ENCODE results near the gene LCP1.
"Not testable (repeated sequence)": the region's sequence is repeated elsewhere in the genome, so short reads cannot be mapped to it uniquely, and the experiment has no call there.

Gene LCP1

DNA sequence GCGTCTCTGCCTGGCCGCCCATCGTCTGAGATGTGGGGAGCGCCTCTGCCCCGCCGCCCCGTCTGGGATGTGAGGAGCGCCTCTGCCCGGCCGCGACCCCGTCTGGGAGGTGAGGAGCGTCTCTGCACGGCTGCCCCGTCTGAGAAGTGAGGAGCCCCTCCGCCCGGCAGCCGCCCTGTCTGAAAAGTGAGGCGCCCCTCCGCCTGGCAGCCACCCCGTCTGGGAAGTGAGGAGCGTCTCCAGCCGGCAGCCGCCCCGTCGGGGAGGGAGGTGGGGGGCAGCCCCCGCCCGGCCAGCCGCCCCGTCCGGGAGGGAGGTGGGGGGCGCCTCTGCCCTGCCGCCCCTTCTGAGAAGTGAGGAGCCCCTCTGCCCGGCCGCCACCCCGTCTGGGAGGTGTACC, 19.2 kb downstream of the LCP1 start:
- in situ Hi-C loops (cut with MboI; ENCODE audit: low sequenced_read_pairs) = not testable (repeated sequence)

DNA sequence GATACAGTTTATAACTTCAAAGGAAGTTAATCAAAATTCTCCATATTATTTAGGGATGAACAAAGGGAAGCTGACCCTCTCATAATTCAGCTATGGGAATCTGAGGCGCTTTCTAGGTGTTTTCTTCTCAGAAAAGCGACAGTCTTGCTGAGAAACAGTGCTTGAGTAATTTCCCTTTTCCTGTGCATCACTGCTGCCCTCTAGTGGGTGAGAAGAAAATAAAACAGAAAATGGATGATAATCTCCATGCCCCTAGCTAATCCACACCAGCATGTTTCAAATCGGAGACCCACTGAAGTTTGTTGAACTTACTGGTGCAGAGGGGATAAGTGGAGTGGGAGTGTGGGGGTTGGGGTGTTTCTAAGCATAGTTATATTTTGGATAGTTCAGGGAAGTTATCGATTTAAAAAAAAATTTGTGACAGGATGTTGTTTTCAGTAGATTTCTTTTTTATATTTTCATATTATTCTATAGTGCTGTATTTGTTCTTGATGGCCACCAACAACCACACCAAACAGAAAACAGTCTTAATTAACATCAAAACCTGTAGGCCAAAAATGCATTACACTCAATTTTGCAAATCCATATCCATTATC, 21.4 kb downstream of the LCP1 start:
- in situ Hi-C loops (cut with MboI; ENCODE audit: low sequenced_read_pairs) = no loop called here

DNA sequence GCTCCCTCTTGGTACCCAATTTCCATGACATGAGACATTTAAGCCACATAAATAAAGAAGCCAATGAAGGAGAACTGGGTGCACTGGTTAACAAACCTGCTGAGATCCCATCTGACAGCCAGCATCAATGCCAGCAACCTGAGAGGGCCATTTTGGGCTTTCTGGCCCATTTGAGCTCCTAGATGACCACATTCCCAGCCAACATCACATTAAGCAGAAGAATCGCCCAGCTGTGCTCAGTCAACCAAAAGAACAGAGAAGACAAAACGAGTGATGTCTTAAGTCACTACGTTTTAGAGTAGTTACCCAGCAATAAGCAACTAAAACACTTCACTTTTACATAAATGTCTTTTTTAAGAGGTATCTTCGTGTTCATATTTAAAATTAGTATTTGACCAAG, 21.9 kb downstream of the LCP1 start:
- in situ Hi-C loops (cut with MboI; ENCODE audit: low sequenced_read_pairs) = no loop called here

DNA sequence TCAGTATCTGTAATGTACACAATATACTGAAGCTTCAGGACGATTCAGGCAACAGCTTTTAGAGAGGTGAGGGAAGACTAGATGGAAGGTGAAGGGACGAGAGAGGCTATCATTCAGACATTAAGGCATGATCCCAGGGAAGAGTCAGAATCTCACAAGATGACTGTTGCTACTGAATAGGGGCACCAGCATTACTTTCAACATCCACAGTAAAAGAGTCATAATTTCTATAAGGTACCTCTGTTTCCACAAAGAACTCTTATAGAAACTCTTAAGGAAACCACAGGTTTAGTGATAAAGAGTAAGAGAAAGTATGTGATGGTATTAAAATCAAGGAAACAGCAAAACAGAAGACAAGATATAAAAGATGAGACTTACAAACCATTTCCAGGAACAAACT, 23.0 kb downstream of the LCP1 start:
- in situ Hi-C loops (cut with MboI; ENCODE audit: low sequenced_read_pairs) = no loop called here

DNA sequence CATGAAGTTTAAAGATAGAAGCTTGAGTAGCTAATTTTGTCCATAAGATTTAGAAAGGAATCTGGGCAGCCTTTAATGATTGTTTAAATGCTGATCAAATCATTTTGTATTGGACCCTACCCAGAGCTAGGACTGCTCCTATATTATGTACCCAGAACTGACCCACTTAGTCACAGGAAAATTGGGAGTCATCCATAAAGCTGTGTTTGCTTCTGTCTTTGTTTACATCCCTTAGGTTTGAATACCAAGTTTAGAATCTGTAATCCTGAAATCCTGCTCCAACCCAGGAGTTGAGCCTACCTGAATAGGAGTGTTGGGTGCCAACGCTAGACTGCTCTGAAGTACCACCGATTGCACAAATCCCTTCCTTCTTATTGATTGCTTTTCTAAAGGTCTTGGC, 23.8 kb downstream of the LCP1 start:
- in situ Hi-C loops (cut with MboI; ENCODE audit: low sequenced_read_pairs) = no loop called here

DNA sequence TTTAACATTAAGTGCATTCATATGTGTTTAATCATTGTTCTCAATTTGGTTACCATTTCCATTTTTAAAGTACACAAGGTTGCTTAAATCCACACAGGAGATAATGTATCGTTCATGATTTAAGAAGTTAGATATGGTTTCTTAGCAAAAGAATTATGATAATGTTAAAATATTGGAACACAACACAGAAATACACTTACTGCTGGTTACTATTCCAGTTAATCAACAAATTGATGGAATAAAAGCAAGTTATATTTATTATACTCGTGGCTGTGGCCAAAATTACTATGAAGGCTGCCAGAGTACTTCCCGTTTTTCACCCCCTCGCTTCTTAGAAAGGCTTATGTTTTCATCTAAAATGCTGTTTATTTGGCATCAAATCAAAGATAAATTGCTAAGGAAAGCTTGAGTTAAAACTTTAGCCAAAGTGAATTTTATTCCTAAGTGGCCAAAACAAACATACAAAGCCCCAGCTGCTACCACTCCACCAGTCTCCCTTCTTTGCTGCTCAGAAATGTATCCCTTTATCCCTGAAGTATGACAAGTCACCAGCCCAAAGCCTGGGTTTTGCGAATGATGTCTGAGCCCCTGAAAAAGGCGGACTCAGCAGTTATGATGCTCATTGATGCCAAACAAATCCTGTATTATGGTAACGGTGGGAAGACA, 27.7 kb downstream of the LCP1 start:
- in situ Hi-C loops (cut with MboI; ENCODE audit: low sequenced_read_pairs) = no loop called here

DNA sequence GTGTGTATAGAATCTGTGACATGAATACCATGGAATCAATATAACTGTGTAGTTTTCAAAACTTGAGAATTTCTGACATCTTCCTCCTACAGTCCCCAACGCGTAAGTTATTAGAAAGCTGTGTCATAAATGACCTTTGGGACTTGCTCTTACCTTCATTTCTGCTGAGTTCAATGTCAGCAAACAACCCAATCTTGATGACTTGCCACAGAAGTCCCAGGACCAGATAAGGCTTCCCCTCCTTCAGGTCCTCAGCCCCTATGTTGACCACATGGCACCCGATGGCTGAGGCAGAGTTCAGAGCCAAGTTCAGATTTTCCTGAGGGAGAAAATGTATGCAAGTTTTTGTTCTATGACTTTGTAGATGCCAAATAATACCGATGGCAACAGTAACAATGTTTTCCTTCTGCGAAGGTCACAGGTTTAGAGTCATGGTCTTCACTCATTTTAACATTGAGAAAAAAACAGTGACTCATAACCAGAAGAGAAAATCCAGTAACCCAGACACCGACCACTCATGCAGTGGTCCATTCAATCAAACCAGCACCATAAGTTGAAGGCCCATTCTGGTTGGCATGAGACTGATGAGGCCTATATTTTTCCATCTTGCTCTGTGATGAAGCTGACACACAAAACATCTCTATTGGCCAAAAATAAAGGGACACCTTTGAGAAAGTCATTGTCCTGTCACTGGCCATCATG, 29.2 kb downstream of the LCP1 start:
- in situ Hi-C loops (cut with MboI; ENCODE audit: low sequenced_read_pairs) = no loop called here

DNA sequence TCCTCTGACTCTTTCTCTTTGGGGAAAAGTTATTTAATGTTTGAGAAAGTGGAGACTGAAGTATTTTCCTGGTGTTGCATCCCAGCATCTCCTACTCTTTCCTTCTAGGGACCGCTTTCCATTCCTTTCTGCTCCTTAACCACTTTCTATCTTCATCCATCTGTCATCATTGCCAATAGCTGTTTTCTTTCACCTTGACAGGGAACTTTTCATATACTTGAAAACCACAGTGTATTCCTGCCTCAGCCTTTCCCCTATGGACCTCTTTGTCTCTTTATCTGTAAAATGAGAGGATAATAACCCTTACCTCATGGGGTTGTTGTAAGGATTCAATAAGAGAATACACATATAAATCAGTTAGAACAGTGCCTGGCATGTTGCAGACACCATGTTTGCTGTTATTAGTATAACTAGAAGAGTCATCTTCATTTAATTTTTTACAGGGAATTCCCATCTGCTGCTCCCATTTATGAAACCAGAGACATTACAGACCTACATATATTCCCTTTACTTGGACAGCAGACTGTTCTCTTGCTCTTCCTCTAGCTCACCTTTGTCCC, 31.8 kb downstream of the LCP1 start:
- in situ Hi-C loops (cut with MboI; ENCODE audit: low sequenced_read_pairs) = no loop called here

DNA sequence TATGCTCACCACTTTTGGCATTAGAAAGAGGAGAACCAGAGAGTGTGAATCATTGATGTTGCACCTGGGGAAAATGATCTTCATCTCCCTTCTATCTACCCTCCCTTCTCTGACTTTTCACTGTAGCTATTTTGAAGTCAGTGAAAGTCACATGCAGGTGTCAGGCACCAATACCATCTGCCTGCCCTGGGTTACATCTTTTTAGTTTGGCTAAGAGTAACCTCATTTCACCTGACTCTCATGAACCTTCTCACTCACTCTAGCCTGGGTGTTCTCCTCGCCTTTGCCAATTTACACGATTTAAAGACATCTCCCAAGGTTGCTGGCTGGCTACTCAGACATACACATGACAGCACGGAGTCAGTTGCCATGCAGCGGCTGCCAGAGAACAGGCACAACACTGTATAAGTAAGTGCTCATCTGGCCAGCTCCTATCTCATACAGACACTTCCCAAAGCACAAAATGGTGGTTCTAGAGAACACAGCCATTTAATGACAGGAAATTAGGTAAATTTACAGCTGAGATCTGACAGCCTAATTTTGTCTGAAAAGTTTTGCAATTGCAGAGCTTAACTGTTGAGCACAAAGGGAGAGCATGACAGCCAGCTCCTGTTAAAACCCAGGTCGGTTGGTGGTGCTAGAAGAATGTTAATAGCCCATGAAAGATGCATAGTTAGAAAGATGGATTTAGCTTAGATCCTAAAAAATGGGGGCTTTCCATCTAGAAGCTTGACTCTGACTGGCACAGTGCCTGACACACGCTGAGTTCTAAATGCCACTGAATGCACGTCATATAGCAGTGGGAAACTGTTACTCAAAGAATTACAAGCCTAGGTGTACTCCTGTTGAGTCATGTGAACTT, 32.5 kb downstream of the LCP1 start:
- in situ Hi-C loops (cut with MboI; ENCODE audit: low sequenced_read_pairs) = no loop called here

DNA sequence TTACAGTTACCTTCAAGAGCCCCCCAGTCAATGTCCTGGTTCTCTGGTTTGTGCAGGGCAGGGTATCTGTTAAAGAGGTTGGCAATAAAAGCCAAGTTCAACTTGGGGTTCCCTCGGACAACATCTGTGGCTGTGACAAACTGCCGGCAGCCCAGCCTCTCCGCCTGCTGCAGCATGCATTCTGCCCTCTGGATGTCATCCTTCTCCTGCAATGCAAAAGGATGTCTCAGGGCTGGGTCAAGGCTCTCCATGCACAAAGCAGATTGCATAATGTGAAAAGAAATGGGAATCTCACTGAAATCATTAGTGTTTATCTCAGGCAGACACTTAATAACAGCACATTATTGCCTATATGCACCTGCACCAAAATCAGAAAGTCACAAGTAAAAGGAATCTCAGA, 35.1 kb downstream of the LCP1 start:
- in situ Hi-C loops (cut with MboI; ENCODE audit: low sequenced_read_pairs) = no loop called here

DNA sequence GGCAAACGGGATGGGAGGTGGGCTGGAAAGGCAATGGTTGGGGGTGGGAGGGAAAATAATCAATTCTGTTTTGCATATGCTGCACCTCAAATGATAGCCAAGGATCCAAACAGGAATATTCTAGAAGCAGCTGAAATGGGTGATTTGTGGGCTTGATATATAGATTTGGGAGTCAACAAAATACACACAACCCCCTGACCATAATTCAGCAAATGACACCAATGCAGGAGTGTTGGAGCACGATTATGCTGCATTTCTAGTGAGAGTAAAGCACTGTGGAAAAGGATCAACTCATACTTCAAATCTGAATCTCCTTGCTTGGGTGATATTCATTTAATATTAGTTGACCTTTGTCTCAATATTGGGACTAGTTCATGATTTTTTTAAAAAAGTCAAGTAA, 36.0 kb downstream of the LCP1 start:
- in situ Hi-C loops (cut with MboI; ENCODE audit: low sequenced_read_pairs) = no loop called here

DNA sequence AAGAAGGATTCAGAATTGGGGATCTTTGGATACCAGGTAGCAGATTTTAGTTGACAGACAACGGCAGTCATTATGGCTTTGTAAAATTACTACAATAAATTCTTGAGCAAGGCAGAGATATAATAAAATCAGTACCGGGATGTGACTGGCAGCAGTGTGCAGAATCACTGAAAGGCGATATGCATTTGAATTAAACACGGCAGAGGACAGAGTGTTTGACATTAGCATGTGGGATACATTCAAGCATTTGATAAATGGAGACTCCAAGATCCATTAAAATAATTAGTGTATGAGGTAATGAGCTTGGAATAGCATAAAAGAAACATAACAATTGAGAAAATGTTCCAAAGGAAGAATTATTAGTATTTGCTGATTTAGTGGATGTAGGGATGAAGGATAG, 36.8 kb downstream of the LCP1 start:
- in situ Hi-C loops (cut with MboI; ENCODE audit: low sequenced_read_pairs) = no loop called here

DNA sequence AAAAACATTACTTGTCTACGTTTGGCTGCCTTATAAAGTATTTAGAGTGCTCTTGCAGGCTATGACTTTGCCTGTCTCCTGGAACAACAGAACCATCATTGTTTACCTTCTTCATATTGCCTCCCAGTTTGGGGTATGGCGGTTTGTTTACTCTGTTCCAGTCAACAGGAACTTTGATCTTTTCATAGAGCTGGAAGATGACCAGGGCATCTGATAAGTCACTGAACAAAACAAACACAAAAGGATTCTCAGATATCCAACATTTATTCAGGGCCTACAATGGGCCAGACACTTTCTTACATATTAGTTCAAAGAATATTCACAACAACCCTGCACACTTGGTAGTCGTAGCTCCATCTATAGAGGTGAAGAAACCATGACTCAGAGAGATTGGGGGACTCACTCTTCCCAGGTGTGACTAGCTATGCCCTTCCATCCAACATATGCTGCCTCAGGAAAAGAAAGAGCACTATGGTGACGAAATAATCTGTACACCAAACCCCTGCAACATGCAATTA, 38.7 kb downstream of the LCP1 start:
- in situ Hi-C loops (cut with MboI; ENCODE audit: low sequenced_read_pairs) = no loop called here

DNA sequence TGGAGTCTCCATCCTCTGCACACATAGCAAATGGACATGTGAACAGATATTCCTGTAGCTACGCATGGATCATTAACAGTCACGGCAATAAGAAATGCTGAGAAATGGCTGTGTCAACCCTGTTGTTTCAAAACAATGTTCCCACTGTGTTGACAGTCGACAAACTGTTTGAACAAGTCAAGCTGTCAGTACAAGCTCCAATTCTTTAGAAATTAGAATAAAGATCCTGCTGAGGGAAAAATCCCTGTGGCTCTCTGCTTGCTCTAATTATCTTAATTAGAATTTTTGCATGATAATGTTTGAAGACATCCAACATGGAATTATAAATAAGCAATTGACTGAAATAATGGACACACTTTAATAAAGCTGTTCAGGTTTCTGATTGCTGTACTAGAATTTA, 39.2 kb downstream of the LCP1 start:
- in situ Hi-C loops (cut with MboI; ENCODE audit: low sequenced_read_pairs) = no loop called here

DNA sequence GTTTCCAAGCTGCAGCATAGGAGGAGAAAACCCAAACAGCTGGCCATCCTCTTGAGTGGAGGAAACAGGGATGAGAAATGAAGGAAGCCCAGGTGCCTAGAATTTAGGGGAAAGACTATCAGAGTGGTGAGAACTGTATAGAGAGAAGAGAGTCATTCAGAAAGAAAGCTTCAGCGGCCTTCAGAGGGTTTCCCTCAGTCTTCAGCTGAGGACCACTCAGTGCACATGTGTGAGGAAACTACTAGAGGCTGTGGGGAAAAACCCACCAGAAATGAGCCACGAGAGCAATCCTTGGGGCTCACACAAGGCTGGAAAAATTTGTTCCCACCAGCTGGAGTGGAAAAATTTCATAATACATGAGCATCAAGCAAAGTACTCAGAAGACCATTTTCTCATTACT, 41.9 kb downstream of the LCP1 start:
- in situ Hi-C loops (cut with MboI; ENCODE audit: low sequenced_read_pairs) = no loop called here

DNA sequence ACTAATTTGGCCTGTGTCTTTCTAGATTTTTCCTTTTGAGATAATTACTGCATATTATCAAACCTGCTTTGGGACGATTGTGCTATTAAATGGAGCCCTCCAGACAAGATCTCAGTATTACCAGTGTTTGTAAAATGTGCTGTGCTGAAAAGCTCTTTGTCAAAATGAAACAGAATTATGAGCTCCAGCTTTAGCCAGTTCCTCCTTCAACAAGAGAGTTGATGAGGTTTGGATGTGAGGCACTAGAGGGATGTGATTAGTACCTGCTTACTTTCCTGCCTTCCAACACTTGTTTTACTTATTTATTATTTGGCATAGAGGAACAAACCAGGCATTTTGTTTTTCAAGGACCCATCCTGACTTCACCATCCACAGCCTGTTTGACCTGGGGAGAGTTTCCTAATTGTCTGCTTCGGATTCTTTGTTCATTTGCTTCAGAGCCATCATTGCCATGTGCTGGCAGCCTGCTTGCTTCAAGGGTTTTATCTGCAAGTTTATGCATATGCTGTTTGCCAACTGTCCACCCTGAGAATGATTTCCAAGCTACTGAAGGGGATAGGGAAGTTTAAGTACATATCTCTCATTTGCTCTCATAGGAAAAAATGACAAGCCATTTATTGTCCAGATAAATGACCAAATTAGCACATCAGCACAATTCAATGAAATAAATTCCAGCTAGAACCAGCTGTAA, 44.2 kb downstream of the LCP1 start:
- in situ Hi-C loops (cut with MboI; ENCODE audit: low sequenced_read_pairs) = no loop called here

DNA sequence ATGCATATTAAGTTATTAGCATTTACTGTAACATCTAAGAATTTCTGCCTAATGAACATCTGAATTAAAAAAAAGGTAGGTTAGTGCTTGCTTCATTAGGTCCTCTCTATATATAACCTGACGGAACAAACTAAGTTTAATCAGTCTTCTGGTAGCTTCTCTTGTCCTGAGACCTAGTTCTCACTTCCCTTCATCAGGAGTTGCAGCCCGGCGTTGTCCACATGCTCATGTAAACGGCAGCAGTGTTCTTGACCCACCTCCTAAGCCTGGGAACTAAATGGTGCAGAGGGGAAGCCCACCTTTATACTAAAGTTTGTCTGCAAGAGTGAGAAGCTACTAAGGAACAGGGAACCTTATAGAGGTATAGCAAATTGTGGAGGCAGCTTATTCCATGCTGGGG, 45.3 kb downstream of the LCP1 start:
- in situ Hi-C loops (cut with MboI; ENCODE audit: low sequenced_read_pairs) = no loop called here

DNA sequence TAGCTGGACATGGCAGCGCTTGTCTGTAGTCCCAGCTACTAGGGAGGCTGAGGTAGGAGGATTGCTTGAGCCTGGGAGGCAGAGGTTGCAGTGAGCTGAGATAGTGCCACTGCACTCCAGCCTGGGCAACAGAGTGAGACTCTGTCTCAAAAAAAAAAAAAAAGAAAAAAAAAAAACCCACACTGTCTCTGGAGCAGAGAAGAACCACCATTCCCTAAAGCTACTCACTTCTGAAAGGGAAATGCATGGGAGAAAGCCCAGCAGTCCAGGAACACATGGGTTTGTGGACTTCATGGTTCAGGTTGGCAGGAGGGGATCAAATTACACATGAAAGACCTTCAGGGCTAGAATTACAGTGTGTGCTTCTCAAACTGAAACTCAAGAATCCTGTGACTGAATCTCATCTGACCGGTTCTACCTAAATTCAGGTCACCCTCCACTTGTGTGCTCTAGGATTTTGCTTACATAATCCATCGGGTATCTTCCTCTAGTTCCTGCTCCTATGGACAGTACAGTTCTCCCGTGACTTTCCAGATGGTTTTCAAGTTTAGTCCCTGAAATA, 46.9 kb downstream of the LCP1 start:
- in situ Hi-C loops (cut with MboI; ENCODE audit: low sequenced_read_pairs) = no loop called here

DNA sequence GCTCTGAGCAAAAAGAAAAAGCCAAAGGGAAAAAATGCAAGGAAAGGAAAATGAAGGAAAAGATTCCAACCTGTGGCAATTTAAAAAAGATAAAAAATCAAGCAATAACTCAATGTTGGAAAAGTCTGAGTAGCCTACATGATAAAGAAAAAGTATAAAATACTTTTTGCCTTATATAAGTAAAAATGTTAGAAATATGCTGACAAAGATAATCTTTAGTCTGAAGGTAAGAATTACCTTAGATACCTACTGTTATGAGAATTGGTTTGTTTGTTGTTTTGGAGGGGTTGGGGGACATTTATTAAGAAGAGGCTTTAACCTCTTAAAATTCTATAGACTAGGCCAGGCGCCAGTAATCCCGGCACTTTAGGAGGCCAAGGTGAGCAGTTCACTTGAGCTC, 47.5 kb downstream of the LCP1 start:
- in situ Hi-C loops (cut with MboI; ENCODE audit: low sequenced_read_pairs) = no loop called here

DNA sequence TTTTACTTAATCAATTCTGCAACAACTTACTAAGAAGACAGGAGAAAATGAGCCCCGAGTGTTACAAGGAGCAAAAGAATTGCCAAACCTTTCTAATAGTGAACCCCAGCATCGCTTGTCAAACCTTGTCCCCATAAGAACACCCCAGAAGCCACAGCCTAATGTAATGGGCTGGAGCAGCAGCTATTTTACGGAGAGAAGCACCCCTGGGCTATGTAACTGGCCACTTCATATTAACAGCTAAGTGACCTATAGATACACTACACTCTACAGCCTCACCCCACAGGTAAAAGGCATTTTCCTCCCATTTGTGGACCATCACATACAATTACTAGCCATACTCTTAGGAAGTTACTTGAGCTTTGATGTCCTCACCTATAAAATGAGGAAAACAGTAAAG, 49.9 kb downstream of the LCP1 start:
- in situ Hi-C loops (cut with MboI; ENCODE audit: low sequenced_read_pairs) = no loop called here
